DND-41 (cell line): Measurements from ENCODE around the gene RBM19.

Experiments used
- ATAC-seq: fragments of 200-7000 bp; cut with Tn5 transposase; 3 replicates; pipeline ENCODE4 v1.9.1; 2021; ENCODE audit warnings: low read depth; ENCODE audit not compliant: insufficient read depth
- DNase-seq: peaks from one replicate; pipeline ENCODE4 v3.0.0-alpha.2; 2020
- H2AFZ ChIP-seq: 2 replicates; pipeline ENCODE4 v1.6.0; 2012; ENCODE audit warnings: low read depth, low read length
- H3K27ac ChIP-seq: 2 replicates; pipeline ENCODE4 v1.5.1; 2012; ENCODE audit warnings: low read length, inconsistent platforms
- H3K27me3 ChIP-seq: fragments of 200-600 bp; sonication (generic); 2 replicates; pipeline ENCODE4 v1.6.0; 2012; ENCODE audit warnings: low read length, mild to moderate bottlenecking, inconsistent platforms; ENCODE audit not compliant: insufficient read depth, poor library complexity
- H3K36me3 ChIP-seq: 2 replicates; pipeline ENCODE4 v1.5.1; 2012; ENCODE audit warnings: low read length, inconsistent platforms; ENCODE audit not compliant: insufficient read depth
- H3K4me1 ChIP-seq: 2 replicates; pipeline ENCODE4 v1.5.1; 2012; ENCODE audit warnings: mild to moderate bottlenecking, low read length; ENCODE audit not compliant: insufficient read depth
- H3K4me2 ChIP-seq: 2 replicates; pipeline ENCODE4 v1.6.0; 2012; ENCODE audit warnings: mild to moderate bottlenecking, moderate library complexity, low read length, inconsistent platforms; ENCODE audit not compliant: insufficient read depth
- H3K4me3 ChIP-seq, 2 experiments: fragments of 200-600 bp in 1 of 2; shearing (Covaris generic) in 1 of 2; 2 replicates each; pipeline ENCODE4 v1.5.1; 2012 to 2016; ENCODE audit warnings: inconsistent platforms in 2 of 2, low read length in 2 of 2, mild to moderate bottlenecking in 2 of 2, low read depth in 1 of 2, moderate library complexity in 1 of 2
- H3K79me2 ChIP-seq: 2 replicates; pipeline ENCODE4 v1.6.0; 2012; ENCODE audit warnings: low read length, inconsistent platforms; ENCODE audit not compliant: insufficient read depth
- H3K9ac ChIP-seq: 2 replicates; pipeline ENCODE4 v1.6.0; 2012; ENCODE audit warnings: low read depth, mild to moderate bottlenecking, inconsistent platforms, low read length, moderate library complexity
- H3K9me3 ChIP-seq: 2 replicates; pipeline ENCODE4 v1.5.1; 2012; ENCODE audit warnings: low read length, moderate library complexity, mild to moderate bottlenecking, inconsistent platforms; ENCODE audit not compliant: insufficient read depth, severe bottlenecking
- H4K20me1 ChIP-seq: 2 replicates; pipeline ENCODE4 v1.6.0; 2012; ENCODE audit warnings: low read length; ENCODE audit not compliant: insufficient read depth
- CTCF ChIP-seq: IDR thresholded peaks from 2 replicates; pipeline ENCODE4 v1.5.1; 2012; ENCODE audit warnings: borderline replicate concordance, low read length, moderate library complexity, mild to moderate bottlenecking; ENCODE audit not compliant: poor library complexity, severe bottlenecking; ENCODE audit errors: extremely low read depth
- EZH2 ChIP-seq: IDR thresholded peaks from 3 replicates; pipeline ENCODE4 v1.6.1; 2012; ENCODE audit warnings: borderline replicate concordance, low read depth, mild to moderate bottlenecking, moderate library complexity, low read length, inconsistent platforms; ENCODE audit not compliant: severe bottlenecking

RBM19 gene

GRCh38 chr12:113967368-113967767 is 1.2 kb upstream of the RBM19 start:
- Histone ChIP-seq H3K79me2 (peaks cover 29% of the 10 kb centered on the region), H3K27ac (no peak overlapping the region), H4K20me1 (no peaks in the 10 kb centered on the region), H2AFZ (peak overlapping the region; percentile 90), H3K4me3 (no peak overlapping the region), H3K9me3 (no peaks in the 10 kb centered on the region), H3K36me3 (peaks cover 7% of the 10 kb centered on the region; the same call in 1 of the 2 replicates), H3K27me3 (peaks cover 9% of the 10 kb centered on the region), H3K9ac (no peak overlapping the region), H3K4me1 (peaks cover 31% of the 10 kb centered on the region), H3K4me2 (no peak overlapping the region)
- DNase-seq (no peak), ATAC-seq (no peak)
- TF ChIP-seq CTCF (no peak), EZH2 (no peak)

- H3K27ac ChIP-seq, result no peak overlapping the region
- no peaks in the 10 kb centered on the region for H3K9me3 ChIP-seq
- peaks cover 31% of the 10 kb centered on the region for H3K4me1 ChIP-seq
- DNase-seq (no peak), ATAC-seq (no peak)
- H3K79me2 ChIP-seq, result peaks cover 29% of the 10 kb centered on the region
- no peak overlapping the region for H3K9ac ChIP-seq
- H3K27me3 ChIP-seq, result peaks cover 3% of the 10 kb centered on the region
- H3K36me3 ChIP-seq, result peaks cover 53% of the 10 kb centered on the region
- H3K4me3 ChIP-seq, result no peak overlapping the region
- TF ChIP-seq CTCF (no peak), EZH2 (no peak)
- H3K4me2 ChIP-seq, result no peak overlapping the region
- no peaks in the 10 kb centered on the region for H4K20me1 ChIP-seq
- no peak overlapping the region for H2AFZ ChIP-seq
Observed at GRCh38 chr12:113962733-113963132, 3.4 kb downstream of the RBM19 start.

- peaks cover 57% of the 10 kb centered on the region for H3K36me3 ChIP-seq
- H3K79me2 ChIP-seq, result peaks cover 29% of the 10 kb centered on the region
- no peak overlapping the region for H3K9ac ChIP-seq
- H3K4me3 ChIP-seq, result no peak overlapping the region
- H3K27ac ChIP-seq, result no peak overlapping the region
- TF ChIP-seq EZH2 (no peak), CTCF (no peak)
- H3K4me2 ChIP-seq, result no peak overlapping the region
- DNase-seq, result no peak
- no peak for ATAC-seq
- H2AFZ ChIP-seq, result no peak overlapping the region
- peaks cover 3% of the 10 kb centered on the region for H3K27me3 ChIP-seq
- H3K9me3 ChIP-seq, result no peaks in the 10 kb centered on the region
- H3K4me1 ChIP-seq, result peaks cover 29% of the 10 kb centered on the region
- no peaks in the 10 kb centered on the region for H4K20me1 ChIP-seq
Observed at GRCh38 chr12:113961921-113962710, 4.0 kb downstream of the RBM19 start.
